A549 (cell line): Measurements from ENCODE around the gene THEMIS2. TPM values are rescaled to one million over a fixed set of nuclear protein-coding genes. Genes with fewer than 3 reads are reported as not detected.

ENCODE experiments used
- ATAC-seq, 2 experiments: fragments of 200-7000 bp in 1 of 2; fragments of >200 bp in 1 of 2; cut with Nextera tagmentation in 1 of 2; cut with Tn5 transposase in 1 of 2; 3 replicates each; pipeline versions ENCODE4 v1.8.0 to v1.9.1; 2018 to 2020; ENCODE audit warnings: mild to moderate bottlenecking in 1 of 2, moderate library complexity in 1 of 2
- CTCF ChIA-PET: fragments of 300-600 bp; sonication (Branson Sonifier 250); formaldehyde crosslinking; extraction: SDS; loops from one replicate; lab custom pipeline; 2021; ENCODE audit warnings: antibody characterized with exemption, inconsistent platforms; lab: Yijun Ruan, JAX
- POLR2A ChIA-PET: fragments of 350-600 bp; formaldehyde crosslinking; extraction: SDS; loops from one replicate; lab custom pipeline; 2021; ENCODE audit warnings: antibody characterized with exemption, inconsistent platforms; lab: Yijun Ruan, JAX
- DNase-seq, 2 experiments: peaks; one replicate each; pipeline versions ENCODE4 v3.0.0 to v3.0.0-alpha.2; 2011 to 2016; ENCODE audit warnings: low read depth in 1 of 2, low spot score in 1 of 2
- FAIRE-seq: peaks from 2 replicates; lab custom pipeline; 2011; peaks lifted over from hg19 to GRCh38; lab: Jason Lieb, UNC
- H3K27ac ChIP-seq, 2 experiments: fragments of >200 bp; sonication (Bioruptor Twin); formaldehyde crosslinking; 3 replicates each; pipeline ENCODE4 v1.5.1; 2016 to 2017
- H3K4me1 ChIP-seq: fragments of >200 bp; sonication (Bioruptor Twin); formaldehyde crosslinking; 3 replicates; pipeline ENCODE4 v1.6.1; 2016
- H3K4me2 ChIP-seq: fragments of >200 bp; sonication (Bioruptor Twin); formaldehyde crosslinking; 3 replicates; pipeline ENCODE4 v1.6.1; 2016
- H3K4me3 ChIP-seq: fragments of >200 bp; sonication (Bioruptor Twin); formaldehyde crosslinking; 3 replicates; pipeline ENCODE4 v1.5.1; 2016
- H3K9me3 ChIP-seq: fragments of >200 bp; sonication (Bioruptor Twin); formaldehyde crosslinking; 3 replicates; pipeline ENCODE4 v1.6.1; 2016
- CBX2 ChIP-seq: fragments of 200-600 bp; sonication (generic); IDR thresholded peaks from 2 replicates; pipeline ENCODE4 v1.6.1; 2016; ENCODE audit warnings: low read depth, mild to moderate bottlenecking, borderline replicate concordance
- CEBPB ChIP-seq, 2 experiments: fragments of >200 bp in 1 of 2; sonication (Bioruptor Twin) in 1 of 2; formaldehyde crosslinking in 1 of 2; IDR thresholded peaks; 2 replicates each; pipeline ENCODE4 v1.6.1; 2012 to 2016
- CHD2 ChIP-seq: fragments of 150-350 bp; IDR thresholded peaks from 2 replicates; pipeline ENCODE4 v1.6.1; 2014; ENCODE audit warnings: low read length; ENCODE audit not compliant: partially characterized antibody
- CHD4 ChIP-seq: fragments of 200-600 bp; sonication (generic); IDR thresholded peaks from 2 replicates; pipeline ENCODE4 v1.6.1; 2016; ENCODE audit warnings: antibody characterized with exemption, mild to moderate bottlenecking, borderline replicate concordance
- EHF ChIP-seq: fragments of 250-450 bp; sonication (Bioruptor Pico); IDR thresholded peaks from 2 replicates; pipeline ENCODE4 v1.5.0; 2020; ENCODE audit warnings: mild to moderate bottlenecking
- EHMT2 ChIP-seq: fragments of 200-600 bp; sonication (generic); IDR thresholded peaks from 2 replicates; pipeline ENCODE4 v1.6.1; 2016; ENCODE audit warnings: antibody characterized with exemption, low read depth, mild to moderate bottlenecking, moderate library complexity
- EP300 ChIP-seq, 2 experiments: fragments of >200 bp; sonication (Bioruptor Twin); formaldehyde crosslinking; IDR thresholded peaks; 2 replicates in 1 of 2; 3 replicates in 1 of 2; pipeline ENCODE4 v1.6.1; 2016 to 2017
- ESRRA ChIP-seq: fragments of 150-350 bp; IDR thresholded peaks from 2 replicates; pipeline ENCODE4 v1.6.1; 2014; ENCODE audit warnings: mild to moderate bottlenecking, low read length, borderline replicate concordance
- FOSB ChIP-seq: fragments of 250-450 bp; sonication (Bioruptor Pico); IDR thresholded peaks from 2 replicates; pipeline ENCODE4 v1.5.0; 2020; ENCODE audit warnings: mild to moderate bottlenecking, moderate library complexity
- FOSL2 ChIP-seq, 2 experiments: fragments of 450-650 bp in 1 of 2; fragments of >200 bp in 1 of 2; sonication (Bioruptor Twin) in 1 of 2; formaldehyde crosslinking; IDR thresholded peaks; 2 replicates each; pipeline versions ENCODE4 v1.5.0 to v1.6.1; 2016 to 2020; ENCODE audit warnings: mild to moderate bottlenecking in 1 of 2, moderate library complexity in 1 of 2
- HEYL ChIP-seq: fragments of 250-450 bp; sonication (Bioruptor Pico); IDR thresholded peaks from 2 replicates; pipeline ENCODE4 v1.8.0; 2021; ENCODE audit warnings: mild to moderate bottlenecking, moderate library complexity
- HOXB5 ChIP-seq: fragments of 250-450 bp; sonication (Bioruptor Pico); IDR thresholded peaks from 2 replicates; pipeline ENCODE4 v1.5.0; 2020; ENCODE audit warnings: mild to moderate bottlenecking, moderate library complexity
- JUN ChIP-seq, 2 experiments: fragments of >200 bp; sonication (Bioruptor Twin); formaldehyde crosslinking; IDR thresholded peaks; 2 replicates in 1 of 2; 3 replicates in 1 of 2; pipeline ENCODE4 v1.6.1; 2016 to 2017
- MAZ ChIP-seq: fragments of 150-350 bp; IDR thresholded peaks from 2 replicates; pipeline ENCODE4 v1.6.1; 2014; ENCODE audit warnings: antibody characterized with exemption, low read depth, low read length, borderline replicate concordance
- NFE2L2 ChIP-seq: fragments of 150-350 bp; conservative IDR thresholded peaks from 2 replicates; pipeline ENCODE4 v1.6.1; 2014; ENCODE audit warnings: low read length
- NR3C1 ChIP-seq: fragments of >200 bp; sonication (Bioruptor Twin); formaldehyde crosslinking; IDR thresholded peaks from 3 replicates; pipeline ENCODE4 v1.6.1; 2017
- POLR2A ChIP-seq: IDR thresholded peaks from 2 replicates; pipeline ENCODE4 v1.6.1; 2012; ENCODE audit warnings: mild to moderate bottlenecking, low read length
- RAD21 ChIP-seq, 2 experiments: fragments of >200 bp in 1 of 2; sonication (Bioruptor Twin) in 1 of 2; formaldehyde crosslinking in 1 of 2; IDR thresholded peaks in 1 of 2; conservative IDR thresholded peaks in 1 of 2; 2 replicates in 1 of 2; 3 replicates in 1 of 2; pipeline ENCODE4 v1.6.1; 2012 to 2018; ENCODE audit warnings: inconsistent platforms in 1 of 2
- RARB ChIP-seq: fragments of 250-450 bp; sonication (Bioruptor Pico); IDR thresholded peaks from 2 replicates; pipeline ENCODE4 v1.8.0; 2021; ENCODE audit warnings: mild to moderate bottlenecking, moderate library complexity
- RNF2 ChIP-seq: fragments of 200-600 bp; sonication (generic); IDR thresholded peaks from 2 replicates; pipeline ENCODE4 v1.6.1; 2016; ENCODE audit warnings: low read depth, mild to moderate bottlenecking, antibody characterized with exemption, moderate library complexity, borderline replicate concordance
- SREBF2 ChIP-seq: fragments of 450-650 bp; IDR thresholded peaks from 2 replicates; pipeline ENCODE4 v1.6.1; 2014; ENCODE audit warnings: mild to moderate bottlenecking, moderate library complexity
- TP53 ChIP-seq: fragments of 250-450 bp; sonication (Bioruptor Pico); IDR thresholded peaks from 2 replicates; pipeline ENCODE4 v1.5.0; 2021; ENCODE audit warnings: mild to moderate bottlenecking, moderate library complexity
- ZFP36 ChIP-seq: fragments of 450-650 bp; IDR thresholded peaks from 2 replicates; pipeline ENCODE4 v1.6.1; 2014; ENCODE audit warnings: borderline replicate concordance; ENCODE audit not compliant: partially characterized antibody
- ZSCAN20 ChIP-seq: fragments of 250-450 bp; sonication (Bioruptor Pico); IDR thresholded peaks from 2 replicates; pipeline ENCODE4 v1.8.0; 2022; ENCODE audit warnings: mild to moderate bottlenecking, moderate library complexity
- WGBS: methylation state at CpG from one replicate; pipeline ENCODE4 v1.1.6; 2017; ENCODE audit errors: missing lambda C conversion rate; 5-methylcytosine and 5-hydroxymethylcytosine counted together
- polyA plus RNA-seq, 4 experiments: library from polyadenylated mRNA; depleted of rRNA in 3 of 4; stranded (reverse); fragments of >200 nt; fragmentation: RNase III in 1 of 4; extraction: RNeasy Plus Mini Kit Qiagen cat#74134 plus additional on column Dnase treatment in 1 of 4; gene quantifications; 2 replicates in 3 of 4; 3 replicates in 1 of 4; pipeline ENCODE4 v1.2.3, GENCODE V29; 2011 to 2017
- TF ChIP-seq, protein P1 (sequence below): fragments of 150-350 bp; IDR thresholded peaks from 2 replicates; pipeline ENCODE4 v1.6.1; 2014; ENCODE audit warnings: low read depth, mild to moderate bottlenecking, low read length
- TF ChIP-seq, protein P2 (sequence below): fragments of 250-450 bp; sonication (Bioruptor Pico); IDR thresholded peaks from 2 replicates; pipeline ENCODE4 v1.5.0; 2020; ENCODE audit warnings: low read depth, mild to moderate bottlenecking, moderate library complexity
- TF ChIP-seq, protein P3 (sequence below): fragments of >200 bp; sonication (Bioruptor Twin); formaldehyde crosslinking; IDR thresholded peaks from 2 replicates; pipeline ENCODE4 v1.6.1; 2016
- TF ChIP-seq, protein P4 (sequence below): fragments of >200 bp; sonication (Bioruptor Twin); formaldehyde crosslinking; IDR thresholded peaks from 3 replicates; pipeline ENCODE4 v1.6.1; 2016
- TF ChIP-seq, protein P5 (sequence below): fragments of 450-650 bp; IDR thresholded peaks from 2 replicates; pipeline ENCODE4 v1.6.1; 2014; ENCODE audit warnings: antibody characterized with exemption

Gene THEMIS2
- polyA plus RNA-seq, 2 of the 4 experiments (the other 2 are of a cell fraction) = 0.58 to 0.81 TPM

DNA sequence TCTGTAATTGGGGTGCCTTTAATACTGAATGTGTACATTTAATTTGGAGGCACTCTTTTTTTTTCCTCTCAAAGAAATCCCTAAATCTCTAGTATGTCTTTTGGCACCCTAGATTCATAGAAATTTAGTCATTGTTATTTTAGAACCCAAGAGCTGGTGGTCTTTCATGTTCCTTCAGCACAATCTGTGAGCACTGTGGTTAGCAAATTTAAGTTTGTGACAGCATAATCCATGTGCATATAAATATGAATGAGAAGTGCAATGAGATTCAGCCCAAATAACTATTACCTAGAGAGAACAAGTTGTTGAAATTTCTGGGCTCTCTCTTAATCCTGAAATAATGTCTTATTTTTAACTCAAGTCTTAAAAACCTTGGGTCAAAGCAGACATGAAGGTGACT is 37.3 kb upstream of the THEMIS2 start:
- Histone ChIP-seq H3K4me1 (peaks cover 16% of the 10 kb centered on the region; the same call in 2 of the 3 replicates), H3K4me3 (no peak overlapping the region), H3K9me3 (no peaks in the 10 kb centered on the region), H3K27ac (no peak overlapping the region), H3K4me2 (no peak overlapping the region)
- ATAC-seq (no peak), DNase-seq (no peak), FAIRE-seq (no peak)
- CTCF ChIA-PET = interaction anchor here (1.2 to 3.6 kb wide), 3 partner anchors 22 to 145 kb away, joined by 4 to 11 read pairs (median 4); partner anchors contain the start of gene FAM76A
- TF ChIP-seq RNF2 (no peak), RARB (CRISPR knock-in tag) (no peak), POLR2A (no peak), ZFP36 (no peak), NR3C1 (no peak), FOSB (CRISPR knock-in tag) (no peak), CHD2 (no peak), MAZ (no peak), CHD4 (no peak), ZSCAN20 (no peak), JUN (IDR thresholded peaks at IDR 0.05) (no peak), RAD21 (conservative IDR thresholded peaks at IDR 0.05 in 1 of 2, IDR thresholded peaks at IDR 0.05 in 1 of 2) (no peak), NFE2L2 (no peak), EHF (no peak)
- TF ChIP-seq, protein P1, sequence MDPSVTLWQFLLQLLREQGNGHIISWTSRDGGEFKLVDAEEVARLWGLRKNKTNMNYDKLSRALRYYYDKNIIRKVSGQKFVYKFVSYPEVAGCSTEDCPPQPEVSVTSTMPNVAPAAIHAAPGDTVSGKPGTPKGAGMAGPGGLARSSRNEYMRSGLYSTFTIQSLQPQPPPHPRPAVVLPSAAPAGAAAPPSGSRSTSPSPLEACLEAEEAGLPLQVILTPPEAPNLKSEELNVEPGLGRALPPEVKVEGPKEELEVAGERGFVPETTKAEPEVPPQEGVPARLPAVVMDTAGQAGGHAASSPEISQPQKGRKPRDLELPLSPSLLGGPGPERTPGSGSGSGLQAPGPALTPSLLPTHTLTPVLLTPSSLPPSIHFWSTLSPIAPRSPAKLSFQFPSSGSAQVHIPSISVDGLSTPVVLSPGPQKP = no peak
- TF ChIP-seq, protein P2, sequence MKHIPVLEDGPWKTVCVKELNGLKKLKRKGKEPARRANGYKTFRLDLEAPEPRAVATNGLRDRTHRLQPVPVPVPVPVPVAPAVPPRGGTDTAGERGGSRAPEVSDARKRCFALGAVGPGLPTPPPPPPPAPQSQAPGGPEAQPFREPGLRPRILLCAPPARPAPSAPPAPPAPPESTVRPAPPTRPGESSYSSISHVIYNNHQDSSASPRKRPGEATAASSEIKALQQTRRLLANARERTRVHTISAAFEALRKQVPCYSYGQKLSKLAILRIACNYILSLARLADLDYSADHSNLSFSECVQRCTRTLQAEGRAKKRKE (CRISPR knock-in tag) = no peak
- TF ChIP-seq, protein P3, sequence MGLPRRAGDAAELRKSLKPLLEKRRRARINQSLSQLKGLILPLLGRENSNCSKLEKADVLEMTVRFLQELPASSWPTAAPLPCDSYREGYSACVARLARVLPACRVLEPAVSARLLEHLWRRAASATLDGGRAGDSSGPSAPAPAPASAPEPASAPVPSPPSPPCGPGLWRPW = no peak
- POLR2A ChIA-PET = interaction anchor here (0.7 kb wide), 1 partner anchor 237 kb away, joined by 3 read pairs; no protein-coding TSS in a partner anchor

DNA sequence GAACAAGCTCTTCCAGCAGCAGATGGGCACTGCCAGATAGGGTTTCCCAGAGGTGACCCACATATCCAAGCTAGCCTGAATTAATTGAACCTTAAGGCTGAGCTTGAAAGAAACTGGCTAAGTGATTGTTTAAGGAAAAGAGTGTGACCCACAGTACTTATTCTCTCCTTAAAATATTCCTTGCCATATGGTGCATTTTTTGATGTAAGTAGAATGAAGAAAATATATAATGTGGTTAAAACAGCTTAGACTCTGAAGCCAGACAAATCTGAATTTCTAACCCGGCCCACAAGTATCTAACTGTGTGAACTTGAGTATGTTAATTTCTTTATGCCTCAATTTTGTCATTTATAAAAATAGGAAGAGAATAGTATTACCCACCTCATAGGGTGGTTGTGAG is 36.8 kb upstream of the THEMIS2 start:
- no peak overlapping the region for H3K27ac ChIP-seq
- 91% methylated on average over 1 of the region's 1 CpG for WGBS
- ATAC-seq (no peak), FAIRE-seq (no peak), DNase-seq (no peak)
- no peak overlapping the region for H3K4me2 ChIP-seq
- POLR2A ChIA-PET = no interaction called here
- CTCF ChIA-PET = interaction anchor here (1.0 to 3.6 kb wide), 3 partner anchors 22 to 125 kb away, joined by 3 to 11 read pairs (median 4); partner anchors contain the start of genes FAM76A and XKR8
- H3K4me1 ChIP-seq = peaks cover 16% of the 10 kb centered on the region; the same call in 2 of the 3 replicates
- H3K9me3 ChIP-seq = no peaks in the 10 kb centered on the region
- H3K4me3 ChIP-seq = no peak overlapping the region
- TF ChIP-seq, protein P4, sequence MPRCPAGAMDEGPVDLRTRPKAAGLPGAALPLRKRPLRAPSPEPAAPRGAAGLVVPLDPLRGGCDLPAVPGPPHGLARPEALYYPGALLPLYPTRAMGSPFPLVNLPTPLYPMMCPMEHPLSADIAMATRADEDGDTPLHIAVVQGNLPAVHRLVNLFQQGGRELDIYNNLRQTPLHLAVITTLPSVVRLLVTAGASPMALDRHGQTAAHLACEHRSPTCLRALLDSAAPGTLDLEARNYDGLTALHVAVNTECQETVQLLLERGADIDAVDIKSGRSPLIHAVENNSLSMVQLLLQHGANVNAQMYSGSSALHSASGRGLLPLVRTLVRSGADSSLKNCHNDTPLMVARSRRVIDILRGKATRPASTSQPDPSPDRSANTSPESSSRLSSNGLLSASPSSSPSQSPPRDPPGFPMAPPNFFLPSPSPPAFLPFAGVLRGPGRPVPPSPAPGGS = no peak
- no peak for TF ChIP-seq FOSL2 (IDR thresholded peaks at IDR 0.05)
- TF ChIP-seq FOSL2 (CRISPR knock-in tag; IDR thresholded peaks at IDR 0.05) = no peak
- TF ChIP-seq TP53 (CRISPR knock-in tag) = no peak
- TF ChIP-seq, protein P2 (CRISPR knock-in tag) = no peak
- no peak for TF ChIP-seq HOXB5 (CRISPR knock-in tag)
- no peak for TF ChIP-seq ZFP36
- TF ChIP-seq EP300 (IDR thresholded peaks at IDR 0.05) = no peak
- TF ChIP-seq, protein P5, sequence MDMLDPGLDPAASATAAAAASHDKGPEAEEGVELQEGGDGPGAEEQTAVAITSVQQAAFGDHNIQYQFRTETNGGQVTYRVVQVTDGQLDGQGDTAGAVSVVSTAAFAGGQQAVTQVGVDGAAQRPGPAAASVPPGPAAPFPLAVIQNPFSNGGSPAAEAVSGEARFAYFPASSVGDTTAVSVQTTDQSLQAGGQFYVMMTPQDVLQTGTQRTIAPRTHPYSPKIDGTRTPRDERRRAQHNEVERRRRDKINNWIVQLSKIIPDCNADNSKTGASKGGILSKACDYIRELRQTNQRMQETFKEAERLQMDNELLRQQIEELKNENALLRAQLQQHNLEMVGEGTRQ = no peak
- TF ChIP-seq CHD2 = no peak
- TF ChIP-seq, protein P3 = no peak
- no peak for TF ChIP-seq SREBF2
- no peak for TF ChIP-seq HEYL (CRISPR knock-in tag)
- TF ChIP-seq CEBPB (IDR thresholded peaks at IDR 0.05) = no peak
- no peak for TF ChIP-seq EHMT2
- no peak for TF ChIP-seq CBX2
- TF ChIP-seq ESRRA = no peak
